Stomach (tissue), 4 donors: ENCODE results near the gene KIF18A.

Experiments
- CTCF ChIP-seq, 7 experiments: fragments of 450-650 bp in 4 of 7; fragments of 200-600 bp in 3 of 7; sonication (generic) in 3 of 7; IDR thresholded peaks; one replicate each; pipeline ENCODE4 v1.5.1; 2016 to 2019; ENCODE audit warnings: antibody characterized with exemption in 7 of 7, control low read depth in 2 of 7, mild to moderate bottlenecking in 1 of 7
- EP300 ChIP-seq: sonication (generic); formaldehyde crosslinking; IDR thresholded peaks from one replicate; pipeline ENCODE4 v1.6.1; 2017; ENCODE audit warnings: antibody characterized with exemption
- POLR2A ChIP-seq, 4 donors: fragments of 450-650 bp; IDR thresholded peaks; one replicate each; pipeline ENCODE4 v1.6.1; 2016; ENCODE audit warnings: antibody characterized with exemption in 4 of 4, control low read depth in 2 of 4, mild to moderate bottlenecking in 1 of 4, moderate library complexity in 1 of 4
- POLR2AphosphoS5 ChIP-seq, 3 donors: sonication (generic); formaldehyde crosslinking; IDR thresholded peaks; one replicate each; pipeline ENCODE4 v1.6.1; 2016; ENCODE audit warnings: antibody characterized with exemption in 3 of 3

- no peak for TF ChIP-seq CTCF (IDR thresholded peaks at IDR 0.05)
- TF ChIP-seq POLR2AphosphoS5 (IDR thresholded peaks at IDR 0.05) = no peak
- no peak for TF ChIP-seq EP300
- no peak for TF ChIP-seq POLR2A (IDR thresholded peaks at IDR 0.05)
Measured at GRCh38 chr11:27995083-27995482, 112.9 kb downstream of the KIF18A start.
